ENCODE results near the gene SLC5A10.

DNA sequence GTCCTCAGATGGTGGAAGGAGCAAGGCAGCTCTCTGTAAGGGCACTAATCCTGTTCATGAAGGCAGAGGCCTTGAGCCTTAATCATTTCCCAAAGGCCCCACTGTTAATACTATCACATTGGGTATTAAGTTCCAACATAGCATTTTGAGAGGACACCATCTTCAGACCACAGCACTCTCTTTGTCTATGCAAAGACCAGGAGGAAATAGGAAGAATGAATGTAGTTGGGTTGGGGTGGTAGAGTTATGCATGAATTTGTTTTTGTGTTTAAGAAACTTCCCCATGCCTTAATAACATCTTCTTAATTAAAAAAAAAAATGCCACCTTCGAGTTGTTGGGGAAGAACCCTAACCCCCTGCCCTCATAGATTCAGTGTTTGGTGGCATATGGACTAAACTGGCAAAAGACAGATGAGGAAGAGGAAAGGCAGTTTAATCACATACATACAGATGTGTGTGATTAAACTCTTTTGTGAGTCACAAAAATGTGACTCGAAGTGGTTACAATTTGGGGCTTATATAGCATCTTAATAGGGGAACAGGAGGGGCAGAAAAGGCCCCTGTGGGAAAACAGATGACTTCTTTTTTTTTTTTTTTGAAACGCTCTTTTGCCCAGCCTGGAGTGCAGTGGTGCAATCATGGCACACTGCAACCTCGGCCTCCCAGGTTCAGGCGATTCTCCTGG is 35.0 kb upstream of the SLC5A10 start:
- no peak for TF ChIP-seq TAF1 (IDR thresholded peaks at IDR 0.05; ENCODE audit: borderline replicate concordance, low read depth, low read length)
- no peak for TF ChIP-seq POLR2A (IDR thresholded peaks at IDR 0.05; ENCODE audit: low read depth, low read length)
